ENCODE measurements around the gene GLIS1.
"Not testable (repeated sequence)": the region's sequence is repeated elsewhere in the genome, so short reads cannot be mapped to it uniquely, and the experiment has no call there.

Gene GLIS1

GRCh38 chr1:53561503-53562105, 177.4 kb downstream of the GLIS1 start:
- DNase-seq (ENCODE audit: low spot score): no peak

DNA sequence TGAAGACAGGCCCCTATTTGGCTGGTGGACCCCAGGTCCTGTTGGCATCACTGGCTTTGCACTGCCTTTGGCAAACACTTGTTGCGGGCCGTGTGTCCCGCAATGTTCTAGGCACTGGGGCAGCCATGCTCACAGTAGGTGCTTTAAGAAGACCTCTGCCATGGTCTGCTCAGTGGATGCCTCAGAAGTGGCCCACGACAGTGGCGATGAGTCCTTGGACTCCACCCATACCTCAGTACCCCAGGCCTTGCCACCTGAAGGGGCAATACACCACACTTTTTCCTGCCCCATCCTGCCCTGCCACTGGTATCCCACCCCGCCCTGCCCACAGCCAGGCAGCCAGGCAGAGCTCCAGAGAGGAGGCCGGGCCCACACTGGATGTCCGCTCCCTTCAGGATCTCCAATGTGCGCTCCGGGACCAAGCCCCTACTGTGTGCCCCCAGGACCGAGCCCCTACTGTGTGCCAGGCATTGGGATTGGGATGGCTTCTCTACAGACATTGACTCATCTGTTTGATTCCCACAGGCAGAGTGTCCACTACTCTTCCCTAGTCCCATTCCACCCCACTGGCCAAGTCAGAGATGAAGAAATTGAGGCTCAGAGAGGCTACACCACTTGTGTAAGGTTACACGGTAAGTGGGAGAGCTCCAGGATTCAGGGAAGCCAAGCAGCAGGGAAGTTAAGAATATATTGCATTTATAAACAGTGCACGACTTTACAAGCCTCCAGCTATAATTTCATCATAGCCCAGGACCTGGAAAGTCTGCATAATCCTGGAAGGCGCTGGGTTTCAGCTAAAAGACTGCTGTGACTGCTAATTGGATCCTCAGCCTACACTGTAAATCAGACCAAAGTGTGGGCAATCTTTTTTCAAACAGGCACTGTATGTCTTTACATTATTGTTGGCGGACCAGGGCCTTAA, 178.1 kb downstream of the GLIS1 start:
- no peak for DNase-seq (ENCODE audit: low spot score)

- DNase-seq (ENCODE audit: low spot score): no peak
Measured at GRCh38 chr1:53559854-53560580, 178.9 kb downstream of the GLIS1 start.

DNA sequence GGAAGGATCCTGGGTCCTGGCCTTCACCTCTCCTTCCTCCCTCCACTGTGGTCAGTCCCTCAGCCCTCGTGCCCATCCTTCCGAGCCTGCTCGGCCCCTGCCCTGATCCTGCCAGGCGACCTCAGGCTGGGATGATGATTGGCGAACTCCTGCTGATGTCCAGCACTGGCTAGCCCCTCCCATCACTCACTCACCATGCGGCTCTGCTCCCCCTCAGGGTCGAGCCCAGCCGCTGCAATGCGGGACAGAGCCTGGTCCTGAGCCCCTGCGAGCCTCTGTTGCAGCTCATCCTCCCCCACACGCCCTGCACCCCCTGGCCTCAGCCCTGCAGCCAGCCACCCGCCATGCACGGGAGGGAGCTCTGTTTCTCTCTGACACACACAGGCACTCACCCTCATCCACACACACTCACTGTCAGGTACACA, 179.6 kb downstream of the GLIS1 start:
- DNase-seq (ENCODE audit: low spot score): peak; percentile 63

DNA sequence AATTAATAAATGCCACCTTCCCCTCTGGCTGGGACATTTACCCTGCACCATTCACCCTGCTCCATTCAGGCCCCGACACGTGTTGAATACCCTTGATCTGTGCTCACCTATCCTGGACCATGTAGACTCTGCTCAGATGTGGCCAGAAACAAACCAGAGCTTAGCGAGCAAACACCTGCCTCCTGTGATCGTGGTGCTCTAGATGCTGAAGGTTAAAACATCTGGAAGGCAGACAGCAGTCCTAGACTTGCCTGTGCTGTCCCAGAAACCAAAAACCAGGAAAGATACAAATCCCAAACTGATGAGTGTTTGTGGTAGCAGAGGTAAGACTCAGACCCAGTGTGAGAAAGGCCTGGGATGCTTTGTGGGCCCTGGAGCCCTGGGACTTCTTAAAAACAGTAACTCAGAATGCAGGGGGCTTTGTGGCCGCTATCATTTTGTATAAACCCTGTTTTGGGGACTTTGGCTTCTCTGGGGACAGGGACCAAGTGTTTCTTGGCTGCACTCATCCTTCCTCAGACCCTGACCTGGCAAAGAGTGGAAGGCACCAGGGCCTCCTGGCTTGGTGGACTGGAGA, 180.1 kb downstream of the GLIS1 start:
- DNase-seq (ENCODE audit: low spot score): no peak

DNA sequence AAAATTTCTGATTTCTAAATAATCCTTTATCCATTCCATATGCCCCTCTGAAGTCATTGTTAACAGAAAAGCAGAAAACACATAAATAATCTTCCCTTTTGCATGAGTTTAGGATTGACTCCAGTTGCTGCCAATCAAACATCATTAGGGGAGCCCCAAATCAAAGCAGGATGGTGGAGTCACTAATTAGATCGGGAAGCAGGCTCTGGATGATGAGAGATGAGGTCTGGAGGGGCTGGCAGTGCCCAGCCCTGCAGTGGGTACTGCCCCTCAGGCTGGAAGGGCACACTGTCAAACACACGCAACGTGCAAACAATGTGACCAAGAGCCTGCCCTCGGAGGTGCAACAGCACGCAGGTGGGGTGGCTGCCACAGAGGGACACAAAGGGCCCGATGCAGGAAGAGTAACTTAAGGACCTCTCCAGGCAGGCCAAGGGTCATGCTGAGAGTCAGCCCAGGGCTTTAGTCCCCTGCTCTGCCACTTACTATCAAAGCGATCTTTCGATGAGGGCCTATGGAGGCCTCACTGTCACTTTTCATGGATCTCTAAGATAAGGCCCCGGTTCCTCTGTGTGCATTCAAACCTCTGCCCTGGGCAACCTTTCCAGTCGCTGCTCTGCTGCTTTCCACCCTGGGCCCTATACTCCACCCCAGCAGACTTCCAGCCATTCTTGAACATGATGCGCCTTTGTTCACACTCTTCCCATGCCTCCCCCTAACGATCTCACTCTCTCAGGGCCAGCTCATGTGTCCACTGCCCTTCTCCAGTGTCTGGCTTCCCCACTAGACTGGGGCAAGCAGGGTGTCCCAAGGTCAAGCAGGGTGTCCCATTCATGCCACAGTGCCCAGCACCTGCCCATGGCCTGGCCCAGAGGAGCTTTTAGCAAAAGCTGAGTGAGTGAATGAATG, 180.9 kb downstream of the GLIS1 start:
- DNase-seq (ENCODE audit: low spot score): no peak

- no peak for DNase-seq (ENCODE audit: low spot score)
Measured at GRCh38 chr1:53557369-53557768, 181.6 kb downstream of the GLIS1 start.

- no peak for DNase-seq (ENCODE audit: low spot score)
Measured at GRCh38 chr1:53556657-53557227, 182.2 kb downstream of the GLIS1 start.

GRCh38 chr1:53555620-53556326, 183.2 kb downstream of the GLIS1 start:
- not testable (repeated sequence) for DNase-seq (ENCODE audit: low spot score)

- no peak for DNase-seq (ENCODE audit: low spot score)
Measured at GRCh38 chr1:53554592-53555305, 184.2 kb downstream of the GLIS1 start.

GRCh38 chr1:53553734-53554509, 185.0 kb downstream of the GLIS1 start:
- peak; percentile 2 for DNase-seq (ENCODE audit: low spot score)

- DNase-seq (ENCODE audit: low spot score): no peak
Measured at GRCh38 chr1:53552981-53553733, 185.8 kb downstream of the GLIS1 start.

DNA sequence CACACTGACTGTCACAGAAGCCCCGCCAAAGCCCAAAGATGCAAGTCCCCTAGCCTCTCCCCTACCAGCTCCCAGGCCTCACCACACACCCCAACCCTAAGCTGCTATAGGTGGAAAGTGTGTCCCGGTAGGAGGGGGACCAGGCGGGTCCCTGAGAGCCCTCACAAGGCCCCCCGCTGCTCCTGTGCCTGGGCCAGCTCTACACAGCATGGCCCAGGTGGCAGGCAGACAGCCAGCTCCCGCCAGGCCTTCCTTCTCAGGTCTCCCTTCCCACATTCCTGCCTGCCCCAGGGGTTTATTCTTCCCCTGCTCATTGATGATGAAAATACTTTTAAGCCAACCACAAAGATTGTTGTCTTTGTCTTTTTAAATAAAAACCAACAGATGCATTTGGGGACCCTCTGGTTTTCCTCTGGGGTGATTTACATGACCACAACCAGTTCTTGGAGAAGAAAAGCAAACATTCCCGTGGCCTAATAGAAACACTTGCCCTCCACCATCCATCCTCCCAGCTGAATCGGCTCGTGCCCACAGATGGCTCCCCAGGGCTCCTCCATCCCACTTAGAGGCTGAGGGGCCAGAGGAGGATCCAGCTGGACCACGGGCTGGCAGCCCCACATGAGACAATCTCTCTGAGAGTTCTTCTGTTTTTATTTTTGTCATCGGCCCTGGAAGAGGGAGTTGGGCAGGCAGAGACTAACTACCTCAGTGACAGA, 186.7 kb downstream of the GLIS1 start:
- DNase-seq (ENCODE audit: low spot score): peak; percentile 57

- no peak for DNase-seq (ENCODE audit: low spot score)
Measured at GRCh38 chr1:53551428-53551995, 187.5 kb downstream of the GLIS1 start.

GRCh38 chr1:53550201-53550741, 188.7 kb downstream of the GLIS1 start:
- peak; percentile 2 for DNase-seq (ENCODE audit: low spot score)

DNA sequence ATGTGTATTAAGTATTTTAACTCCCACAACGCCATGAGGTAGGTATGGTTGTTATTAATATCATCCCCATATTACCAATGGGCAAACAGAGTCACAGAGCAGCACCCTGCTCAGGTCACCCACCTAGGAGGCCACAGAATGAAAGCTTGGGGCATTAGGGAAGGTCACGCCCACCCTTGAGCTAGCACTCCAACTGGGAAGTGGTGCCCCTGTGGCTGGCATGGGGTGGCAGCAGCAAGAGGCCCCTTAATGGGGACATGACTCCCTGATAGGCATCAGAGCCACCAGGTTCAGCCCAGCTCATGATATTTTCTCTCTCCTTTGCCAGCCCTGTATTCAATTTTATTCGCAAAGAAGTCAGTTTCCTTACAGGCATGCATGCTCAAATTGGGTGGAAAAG, 189.2 kb downstream of the GLIS1 start:
- DNase-seq (ENCODE audit: low spot score): no peak

DNA sequence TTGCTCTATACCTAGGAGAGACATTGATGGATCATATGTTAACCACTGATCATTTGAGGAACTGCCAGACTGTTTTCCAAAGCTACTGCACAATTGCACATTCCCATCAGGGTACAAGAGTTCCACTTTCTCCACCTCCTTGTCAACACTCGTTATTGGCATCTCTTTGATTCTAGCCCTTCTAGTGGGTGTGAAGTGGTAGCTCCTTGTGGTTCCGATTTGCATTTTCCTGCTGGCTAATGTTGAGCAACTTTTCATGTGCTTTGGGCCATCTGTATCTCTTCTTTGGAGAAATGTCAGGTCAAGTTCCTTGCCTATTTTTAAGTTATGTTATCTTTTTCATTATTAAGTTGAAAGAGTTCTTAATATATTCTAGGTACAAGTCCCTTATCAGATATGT, 189.7 kb downstream of the GLIS1 start:
- no peak for DNase-seq (ENCODE audit: low spot score)
